GM18508 (cell line): ENCODE data around the gene SLC9B1.
"Not testable (repeated sequence)": the region's sequence is repeated elsewhere in the genome, so short reads cannot be mapped to it uniquely, and the experiment has no call there.

Experiments
- ATAC-seq: cut with Tn5 transposase; IDR thresholded peaks from one replicate; pipeline ENCODE4 v1.9.1; 2021; ENCODE audit warnings: moderate number of reproducible peaks; ENCODE audit not compliant: insufficient read depth, unreplicated experiment

SLC9B1 gene

GRCh38 chr4:102888570-102888969, 130.9 kb downstream of the SLC9B1 start:
- ATAC-seq: not testable (repeated sequence)

- ATAC-seq: no peak
Observed at GRCh38 chr4:102883278-102883677, 136.2 kb downstream of the SLC9B1 start.

- ATAC-seq: no peak
Observed at GRCh38 chr4:102881343-102881742, 138.2 kb downstream of the SLC9B1 start.

- ATAC-seq: no peak
Observed at GRCh38 chr4:102878901-102879300, 140.6 kb downstream of the SLC9B1 start.

- not testable (repeated sequence) for ATAC-seq
Observed at GRCh38 chr4:102878349-102878748, 141.2 kb downstream of the SLC9B1 start.

- not testable (repeated sequence) for ATAC-seq
Observed at GRCh38 chr4:102877477-102878106, 141.9 kb downstream of the SLC9B1 start.

- ATAC-seq: no peak
Observed at GRCh38 chr4:102871772-102872171, 147.7 kb downstream of the SLC9B1 start.

- peak; percentile 18 for ATAC-seq
Observed at GRCh38 chr4:102869569-102870197, 149.8 kb downstream of the SLC9B1 start.

GRCh38 chr4:102868781-102869568, 150.5 kb downstream of the SLC9B1 start, which contains the start of gene CISD2:
Gene CISD2 (plus strand): TSS chr4:102868992. CDS start chr4:102869085, 93 bp downstream.
- peak; percentile 82 for ATAC-seq

- ATAC-seq: no peak
Observed at GRCh38 chr4:102868153-102868780, 151.2 kb downstream of the SLC9B1 start.

GRCh38 chr4:102867278-102868152, 152.0 kb downstream of the SLC9B1 start:
- no peak for ATAC-seq

- ATAC-seq: not testable (repeated sequence)
Observed at GRCh38 chr4:102865327-102865726, 154.2 kb downstream of the SLC9B1 start.

- ATAC-seq: no peak
Observed at GRCh38 chr4:102862747-102863146, 156.8 kb downstream of the SLC9B1 start.

GRCh38 chr4:102862016-102862415, 157.5 kb downstream of the SLC9B1 start:
- ATAC-seq: no peak

GRCh38 chr4:102860611-102861324, 158.7 kb downstream of the SLC9B1 start:
- ATAC-seq: no peak

- no peak for ATAC-seq
Observed at GRCh38 chr4:102858828-102859464, 160.6 kb downstream of the SLC9B1 start.
